ENCODE measurements around the gene RELN. TPM values are rescaled to one million over a fixed set of nuclear protein-coding genes. Genes with fewer than 3 reads are reported as not detected.
"Not testable (repeated sequence)": the region's sequence is repeated elsewhere in the genome, so short reads cannot be mapped to it uniquely, and the experiment has no call there.

Gene RELN
- total RNA-seq, 2 experiments from 2014 or later, result not detected

GRCh38 chr7:103539875-103540274 is 449.6 kb downstream of the RELN start:
- no peaks in the 10 kb centered on the region for H3K9me3 Mint-ChIP-seq
- no peaks in the 10 kb centered on the region for H3K4me1 Mint-ChIP-seq
- CTCF ChIA-PET, result no interaction called here
- no peak overlapping the region for H3K27ac Mint-ChIP-seq
- no peak overlapping the region for H3K4me3 Mint-ChIP-seq
- POLR2A ChIA-PET, result no interaction called here
- no peaks in the 10 kb centered on the region for H3K36me3 Mint-ChIP-seq (ENCODE audit: low read depth)
- DNase-seq, result no peak
- H3K27me3 Mint-ChIP-seq, result peaks cover 21% of the 10 kb centered on the region

GRCh38 chr7:103538964-103539709 is 450.3 kb downstream of the RELN start:
- Mint-ChIP-seq H3K9me3 (no peaks in the 10 kb centered on the region), H3K4me3 (no peak overlapping the region), H3K36me3 (ENCODE audit: low read depth) (no peaks in the 10 kb centered on the region), H3K27ac (no peak overlapping the region), H3K27me3 (peaks cover 21% of the 10 kb centered on the region), H3K4me1 (no peaks in the 10 kb centered on the region)
- ChIA-PET CTCF (no interaction called here), POLR2A (no interaction called here)
- DNase-seq, result no peak

GRCh38 chr7:103533761-103534160 is 455.7 kb downstream of the RELN start:
- Mint-ChIP-seq H3K27me3 (peaks cover 14% of the 10 kb centered on the region), H3K4me3 (no peak overlapping the region), H3K27ac (no peak overlapping the region), H3K4me1 (no peaks in the 10 kb centered on the region), H3K9me3 (no peaks in the 10 kb centered on the region), H3K36me3 (ENCODE audit: low read depth) (no peaks in the 10 kb centered on the region)
- POLR2A ChIA-PET, result no interaction called here
- DNase-seq, result no peak
- CTCF ChIA-PET, result interaction anchor here (0.6 kb wide), 1 partner anchor 44 kb away, joined by 3 read pairs; no protein-coding TSS in a partner anchor

GRCh38 chr7:103532955-103533354 is 456.5 kb downstream of the RELN start:
- POLR2A ChIA-PET, result no interaction called here
- no peak for DNase-seq
- H3K27ac Mint-ChIP-seq, result no peak overlapping the region
- CTCF ChIA-PET, result no interaction called here
- H3K4me3 Mint-ChIP-seq, result no peak overlapping the region
- H3K9me3 Mint-ChIP-seq, result no peaks in the 10 kb centered on the region
- H3K27me3 Mint-ChIP-seq, result peaks cover 11% of the 10 kb centered on the region
- no peaks in the 10 kb centered on the region for H3K36me3 Mint-ChIP-seq (ENCODE audit: low read depth)
- H3K4me1 Mint-ChIP-seq, result no peaks in the 10 kb centered on the region

GRCh38 chr7:103528152-103528551 is 461.3 kb downstream of the RELN start:
- Mint-ChIP-seq H3K36me3 (ENCODE audit: low read depth) (no peaks in the 10 kb centered on the region), H3K4me1 (no peaks in the 10 kb centered on the region), H3K4me3 (no peak overlapping the region), H3K27me3 (peaks cover 1% of the 10 kb centered on the region), H3K9me3 (no peaks in the 10 kb centered on the region), H3K27ac (no peak overlapping the region)
- ChIA-PET POLR2A (no interaction called here), CTCF (no interaction called here)
- no peak for DNase-seq

- Mint-ChIP-seq H3K4me3 (no peak overlapping the region), H3K9me3 (no peaks in the 10 kb centered on the region), H3K27ac (no peak overlapping the region), H3K27me3 (peaks cover 1% of the 10 kb centered on the region), H3K4me1 (no peaks in the 10 kb centered on the region), H3K36me3 (ENCODE audit: low read depth) (no peaks in the 10 kb centered on the region)
- POLR2A ChIA-PET, result no interaction called here
- no peak for DNase-seq
- CTCF ChIA-PET, result no interaction called here
Measured at GRCh38 chr7:103525937-103526336, 463.5 kb downstream of the RELN start.

- peaks cover 1% of the 10 kb centered on the region for H3K27me3 Mint-ChIP-seq
- no peak overlapping the region for H3K4me3 Mint-ChIP-seq
- no peaks in the 10 kb centered on the region for H3K9me3 Mint-ChIP-seq
- no peak for DNase-seq
- no peaks in the 10 kb centered on the region for H3K36me3 Mint-ChIP-seq (ENCODE audit: low read depth)
- no peaks in the 10 kb centered on the region for H3K4me1 Mint-ChIP-seq
- ChIA-PET POLR2A (no interaction called here), CTCF (no interaction called here)
- H3K27ac Mint-ChIP-seq, result no peak overlapping the region
Measured at GRCh38 chr7:103524042-103524907, 465.2 kb downstream of the RELN start.

GRCh38 chr7:103521937-103522336 is 467.5 kb downstream of the RELN start:
- Mint-ChIP-seq H3K36me3 (ENCODE audit: low read depth) (no peaks in the 10 kb centered on the region), H3K27ac (no peak overlapping the region), H3K4me3 (no peak overlapping the region), H3K27me3 (peaks cover 5% of the 10 kb centered on the region), H3K4me1 (no peaks in the 10 kb centered on the region), H3K9me3 (no peaks in the 10 kb centered on the region)
- no peak for DNase-seq
- ChIA-PET POLR2A (no interaction called here), CTCF (no interaction called here)

GRCh38 chr7:103504505-103505135 is 484.8 kb downstream of the RELN start:
- H3K36me3 Mint-ChIP-seq (ENCODE audit: low read depth), result no peaks in the 10 kb centered on the region
- no peak for DNase-seq
- H3K9me3 Mint-ChIP-seq, result no peaks in the 10 kb centered on the region
- H3K27me3 Mint-ChIP-seq, result peaks cover 20% of the 10 kb centered on the region
- H3K27ac Mint-ChIP-seq, result no peak overlapping the region
- CTCF ChIA-PET, result no interaction called here
- POLR2A ChIA-PET, result no interaction called here
- H3K4me1 Mint-ChIP-seq, result no peaks in the 10 kb centered on the region
- no peak overlapping the region for H3K4me3 Mint-ChIP-seq

- DNase-seq, result no peak
- CTCF ChIA-PET, result no interaction called here
- peaks cover 11% of the 10 kb centered on the region for H3K27me3 Mint-ChIP-seq
- no peak overlapping the region for H3K27ac Mint-ChIP-seq
- H3K4me1 Mint-ChIP-seq, result no peaks in the 10 kb centered on the region
- H3K36me3 Mint-ChIP-seq (ENCODE audit: low read depth), result no peaks in the 10 kb centered on the region
- H3K9me3 Mint-ChIP-seq, result no peaks in the 10 kb centered on the region
- POLR2A ChIA-PET, result no interaction called here
- no peak overlapping the region for H3K4me3 Mint-ChIP-seq
Measured at GRCh38 chr7:103501206-103501605, 488.3 kb downstream of the RELN start.

GRCh38 chr7:103499976-103500375 is 489.5 kb downstream of the RELN start:
- no peak overlapping the region for H3K4me3 Mint-ChIP-seq
- H3K4me1 Mint-ChIP-seq, result no peaks in the 10 kb centered on the region
- no peak overlapping the region for H3K27ac Mint-ChIP-seq
- no peaks in the 10 kb centered on the region for H3K36me3 Mint-ChIP-seq (ENCODE audit: low read depth)
- DNase-seq, result no peak
- ChIA-PET CTCF (no interaction called here), POLR2A (no interaction called here)
- no peaks in the 10 kb centered on the region for H3K9me3 Mint-ChIP-seq
- H3K27me3 Mint-ChIP-seq, result peaks cover 7% of the 10 kb centered on the region

- Mint-ChIP-seq H3K9me3 (no peaks in the 10 kb centered on the region), H3K4me1 (no peaks in the 10 kb centered on the region), H3K27me3 (peaks cover 5% of the 10 kb centered on the region), H3K27ac (no peak overlapping the region), H3K4me3 (no peak overlapping the region), H3K36me3 (ENCODE audit: low read depth) (no peaks in the 10 kb centered on the region)
- CTCF ChIA-PET, result no interaction called here
- POLR2A ChIA-PET, result no interaction called here
- no peak for DNase-seq
Measured at GRCh38 chr7:103487419-103487818, 502.0 kb downstream of the RELN start.

- DNase-seq; H3K4me1 Mint-ChIP-seq; POLR2A ChIA-PET; H3K27me3 Mint-ChIP-seq; H3K36me3 Mint-ChIP-seq (ENCODE audit: low read depth); H3K27ac Mint-ChIP-seq; H3K4me3 Mint-ChIP-seq; H3K9me3 Mint-ChIP-seq; CTCF ChIA-PET: not testable (repeated sequence)
Measured at GRCh38 chr7:103486873-103487272, 502.6 kb downstream of the RELN start.

Data from activated CD4-positive, alpha-beta memory T cell treated with anti-CD3 and anti-CD28 coated beads, Interleukin-2, amount 10 ng/mL, durations not matched to agents 7 days and 5 days (primary cell).